Stomach (tissue), 4 donors: ENCODE results near the gene SLC5A10.
"Not testable (repeated sequence)": the region's sequence is repeated elsewhere in the genome, so short reads cannot be mapped to it uniquely, and the experiment has no call there.

Experiments used
- EP300 ChIP-seq: sonication (generic); formaldehyde crosslinking; IDR thresholded peaks from one replicate; pipeline ENCODE4 v1.6.1; 2017; ENCODE audit warnings: antibody characterized with exemption
- POLR2A ChIP-seq, 4 donors: fragments of 450-650 bp; IDR thresholded peaks; one replicate each; pipeline ENCODE4 v1.6.1; 2016; ENCODE audit warnings: antibody characterized with exemption in 4 of 4, control low read depth in 2 of 4, mild to moderate bottlenecking in 1 of 4, moderate library complexity in 1 of 4
- POLR2AphosphoS5 ChIP-seq, 3 donors: sonication (generic); formaldehyde crosslinking; IDR thresholded peaks; one replicate each; pipeline ENCODE4 v1.6.1; 2016; ENCODE audit warnings: antibody characterized with exemption in 3 of 3
- TF ChIP-seq, protein P1 (sequence below), 7 experiments: fragments of 450-650 bp in 4 of 7; fragments of 200-600 bp in 3 of 7; sonication (generic) in 3 of 7; IDR thresholded peaks; one replicate each; pipeline ENCODE4 v1.5.1; 2016 to 2019; ENCODE audit warnings: antibody characterized with exemption in 7 of 7, control low read depth in 2 of 7, mild to moderate bottlenecking in 1 of 7

DNA sequence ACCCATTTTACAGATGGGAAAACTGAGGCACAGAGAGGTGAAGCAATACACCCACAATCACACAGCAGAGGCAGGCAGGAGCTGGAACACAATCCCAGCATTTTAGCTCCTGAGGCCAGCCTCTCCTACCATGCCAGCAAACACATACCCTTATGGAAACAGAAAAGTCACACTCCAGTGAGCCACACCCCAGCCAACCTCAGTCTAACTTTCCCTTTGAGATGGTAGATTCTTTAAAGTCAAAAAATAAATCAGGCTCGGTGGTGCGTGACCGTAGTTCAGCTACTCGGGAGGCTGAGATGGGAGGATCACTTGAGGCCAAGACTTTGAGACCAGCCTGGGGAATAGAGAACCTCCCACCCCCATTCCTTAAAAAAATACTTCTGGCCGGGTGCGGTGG lies 84.2 kb downstream of the SLC5A10 start:
- TF ChIP-seq POLR2A (IDR thresholded peaks at IDR 0.05); EP300; POLR2AphosphoS5 (IDR thresholded peaks at IDR 0.05): not testable (repeated sequence)
- TF ChIP-seq, protein P1, sequence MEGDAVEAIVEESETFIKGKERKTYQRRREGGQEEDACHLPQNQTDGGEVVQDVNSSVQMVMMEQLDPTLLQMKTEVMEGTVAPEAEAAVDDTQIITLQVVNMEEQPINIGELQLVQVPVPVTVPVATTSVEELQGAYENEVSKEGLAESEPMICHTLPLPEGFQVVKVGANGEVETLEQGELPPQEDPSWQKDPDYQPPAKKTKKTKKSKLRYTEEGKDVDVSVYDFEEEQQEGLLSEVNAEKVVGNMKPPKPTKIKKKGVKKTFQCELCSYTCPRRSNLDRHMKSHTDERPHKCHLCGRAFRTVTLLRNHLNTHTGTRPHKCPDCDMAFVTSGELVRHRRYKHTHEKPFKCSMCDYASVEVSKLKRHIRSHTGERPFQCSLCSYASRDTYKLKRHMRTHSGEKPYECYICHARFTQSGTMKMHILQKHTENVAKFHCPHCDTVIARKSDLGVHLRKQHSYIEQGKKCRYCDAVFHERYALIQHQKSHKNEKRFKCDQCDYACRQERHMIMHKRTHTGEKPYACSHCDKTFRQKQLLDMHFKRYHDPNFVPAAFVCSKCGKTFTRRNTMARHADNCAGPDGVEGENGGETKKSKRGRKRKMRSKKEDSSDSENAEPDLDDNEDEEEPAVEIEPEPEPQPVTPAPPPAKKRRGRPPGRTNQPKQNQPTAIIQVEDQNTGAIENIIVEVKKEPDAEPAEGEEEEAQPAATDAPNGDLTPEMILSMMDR (IDR thresholded peaks at IDR 0.05) = not testable (repeated sequence)
